Amygdala (tissue), 56 donors: ENCODE results near the gene PYM1.

Experiments
- DNase-seq, 56 donors: peaks; one replicate each; lab custom pipeline; 2025; lab: John Stamatoyannopoulos, UW

PYM1 gene

GRCh38 chr12:55927588-55928502 is at the start of gene PYM1:
TSS of gene PYM1 (minus strand) at chr12:55927894. CDS start at chr12:55927761, 133 bp downstream.
- peak in 42 of 56 donors; percentile 27 to 74 (median 52) for DNase-seq

GRCh38 chr12:55974308-55974730 is 46.6 kb upstream of the PYM1 start:
- peak in 8 of 56 donors; percentile 37 to 75 (median 46) for DNase-seq

- DNase-seq: peak; percentile 69 to 100 (median 99)
Observed at GRCh38 chr12:55973599-55974307, 46.1 kb upstream of the PYM1 start, which contains the start of gene RAB5B. TSS of gene RAB5B (plus strand) at chr12:55974078. CDS start at chr12:55986961, 12,883 bp downstream.

- peak in 5 of 56 donors; percentile 28 to 59 (median 42) for DNase-seq
Observed at GRCh38 chr12:55972911-55973598, 45.4 kb upstream of the PYM1 start.

- DNase-seq: no peak
Observed at GRCh38 chr12:55972456-55972855, 44.8 kb upstream of the PYM1 start.

- DNase-seq: peak in 1 of 56 donors; percentile 2
Observed at GRCh38 chr12:55972042-55972441, 44.3 kb upstream of the PYM1 start.

- DNase-seq: no peak
Observed at GRCh38 chr12:55970775-55971174, 43.1 kb upstream of the PYM1 start.

- no peak for DNase-seq
Observed at GRCh38 chr12:55969356-55969755, 41.7 kb upstream of the PYM1 start.

- peak in 55 of 56 donors; percentile 3 to 85 (median 58) for DNase-seq
Observed at GRCh38 chr12:55966408-55967281, 39.0 kb upstream of the PYM1 start, which contains the start of gene CDK2. TSS of gene CDK2 (plus strand) at chr12:55966830. CDS start at chr12:55967009, 179 bp downstream.

GRCh38 chr12:55965941-55966407 is 38.3 kb upstream of the PYM1 start, which contains the start of gene PMEL:
TSS of gene PMEL (minus strand) at chr12:55966042. CDS start at chr12:55966011, 31 bp downstream.
- DNase-seq: no peak

GRCh38 chr12:55965240-55965639 is 37.5 kb upstream of the PYM1 start:
- DNase-seq: no peak

- no peak for DNase-seq
Observed at GRCh38 chr12:55963760-55964159, 36.1 kb upstream of the PYM1 start.

- DNase-seq: peak in 1 of 56 donors; percentile 16
Observed at GRCh38 chr12:55957106-55957859, 29.6 kb upstream of the PYM1 start.

- DNase-seq: no peak
Observed at GRCh38 chr12:55955800-55956508, 28.3 kb upstream of the PYM1 start.

- no peak for DNase-seq
Observed at GRCh38 chr12:55955344-55955743, 27.6 kb upstream of the PYM1 start.

GRCh38 chr12:55946553-55946952 is 18.9 kb upstream of the PYM1 start:
- DNase-seq: no peak

GRCh38 chr12:55942577-55943136 is 15.0 kb upstream of the PYM1 start:
- DNase-seq: no peak
